OCI-LY3 (cell line): ENCODE measurements around the gene DNAH17.

Experiments used
- EZH2phosphoT487 ChIP-seq: fragments of 200-600 bp; shearing (Covaris generic); IDR thresholded peaks from 2 replicates; pipeline ENCODE4 v1.6.1; 2018; ENCODE audit warnings: antibody characterized with exemption, mixed run types, low read depth
- TF ChIP-seq, protein P1 (sequence below): fragments of 200-600, 300-600 bp; sonication (generic); IDR thresholded peaks from 2 replicates; pipeline ENCODE4 v1.5.1; 2014; ENCODE audit warnings: antibody characterized with exemption, low read length, low read depth

DNA sequence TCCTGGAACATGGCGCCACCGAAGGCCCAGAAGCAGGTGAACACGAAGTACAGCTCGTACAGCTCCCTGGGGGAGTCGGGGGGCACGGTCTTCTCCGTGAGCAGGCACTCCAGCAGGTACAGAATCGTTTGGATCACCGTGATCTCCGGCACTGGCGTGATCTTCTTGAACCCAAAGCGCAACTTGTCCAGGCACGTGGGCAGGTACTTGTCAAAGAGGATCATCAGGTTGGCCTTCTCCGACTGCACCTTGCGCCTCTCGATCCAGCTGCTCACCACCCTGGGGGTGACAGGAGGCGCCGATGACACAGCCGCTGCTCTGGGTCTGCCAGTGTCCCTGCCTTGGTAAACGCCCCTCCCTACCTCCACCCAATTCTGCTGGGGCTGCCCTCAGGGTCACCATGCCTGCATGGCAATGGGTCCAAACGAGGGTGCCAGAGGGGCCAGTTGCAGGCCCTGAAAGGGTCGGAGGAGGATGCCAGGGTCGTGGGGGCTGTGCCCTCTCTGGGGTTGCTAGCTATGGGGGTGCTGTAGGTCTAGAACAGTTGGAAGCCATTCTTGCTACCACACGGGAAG, 90.9 kb downstream of the DNAH17 start:
- TF ChIP-seq, protein P1, sequence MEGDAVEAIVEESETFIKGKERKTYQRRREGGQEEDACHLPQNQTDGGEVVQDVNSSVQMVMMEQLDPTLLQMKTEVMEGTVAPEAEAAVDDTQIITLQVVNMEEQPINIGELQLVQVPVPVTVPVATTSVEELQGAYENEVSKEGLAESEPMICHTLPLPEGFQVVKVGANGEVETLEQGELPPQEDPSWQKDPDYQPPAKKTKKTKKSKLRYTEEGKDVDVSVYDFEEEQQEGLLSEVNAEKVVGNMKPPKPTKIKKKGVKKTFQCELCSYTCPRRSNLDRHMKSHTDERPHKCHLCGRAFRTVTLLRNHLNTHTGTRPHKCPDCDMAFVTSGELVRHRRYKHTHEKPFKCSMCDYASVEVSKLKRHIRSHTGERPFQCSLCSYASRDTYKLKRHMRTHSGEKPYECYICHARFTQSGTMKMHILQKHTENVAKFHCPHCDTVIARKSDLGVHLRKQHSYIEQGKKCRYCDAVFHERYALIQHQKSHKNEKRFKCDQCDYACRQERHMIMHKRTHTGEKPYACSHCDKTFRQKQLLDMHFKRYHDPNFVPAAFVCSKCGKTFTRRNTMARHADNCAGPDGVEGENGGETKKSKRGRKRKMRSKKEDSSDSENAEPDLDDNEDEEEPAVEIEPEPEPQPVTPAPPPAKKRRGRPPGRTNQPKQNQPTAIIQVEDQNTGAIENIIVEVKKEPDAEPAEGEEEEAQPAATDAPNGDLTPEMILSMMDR = no peak
- no peak for TF ChIP-seq EZH2phosphoT487
